SK-N-MC (cell line): ENCODE results near the gene NDUFAF2.

Experiments
- EZH2 ChIP-seq: fragments of 200-600 bp; sonication (generic); IDR thresholded peaks from one replicate; pipeline ENCODE4 v1.6.1; 2017; ENCODE audit warnings: antibody characterized with exemption
- FOXP2 ChIP-seq: optimal IDR thresholded peaks from 2 replicates; pipeline ENCODE3; 2011; ENCODE audit warnings: mild to moderate bottlenecking, moderate library complexity; ENCODE audit not compliant: insufficient read depth; ENCODE audit errors: extremely low read length, control extremely low read depth
- POLR2AphosphoS5 ChIP-seq: IDR thresholded peaks from 2 replicates; pipeline ENCODE4 v1.6.1; 2012; ENCODE audit warnings: mild to moderate bottlenecking, low read depth, low read length, borderline replicate concordance

DNA sequence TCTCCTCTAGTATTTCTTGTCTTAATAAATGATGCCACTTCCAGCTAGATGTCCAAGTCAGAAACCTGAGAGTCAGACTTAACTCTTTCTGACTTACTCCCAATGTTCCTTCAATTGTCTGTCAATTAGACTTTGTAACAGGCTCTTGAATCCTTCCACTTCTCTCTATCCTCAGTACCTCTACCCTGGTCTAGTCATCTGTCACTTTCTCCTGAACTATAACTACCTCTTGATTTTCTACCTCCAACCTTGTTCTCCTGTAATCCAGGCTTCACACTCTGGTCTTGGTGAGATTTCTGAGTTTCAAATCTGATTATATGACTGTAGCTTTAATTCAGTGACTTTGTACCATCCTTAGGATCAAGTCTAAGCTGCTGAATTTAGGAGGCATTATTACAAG is 64.9 kb downstream of the NDUFAF2 start:
- TF ChIP-seq POLR2AphosphoS5 (no peak), EZH2 (no peak), FOXP2 (no peak)
